Endodermal cell (in vitro differentiated cells): ENCODE measurements around the gene ETV6. TPM values are rescaled to one million over a fixed set of nuclear protein-coding genes. Genes with fewer than 3 reads are reported as not detected.

Experiments
- DNase-seq: peaks from one replicate; pipeline ENCODE4 v3.0.0-alpha.2; 2017
- H3K27ac ChIP-seq: 2 replicates; pipeline ENCODE4 v1.5.1; 2013; ENCODE audit warnings: mild to moderate bottlenecking, low read depth, low read length, moderate library complexity
- H3K27me3 ChIP-seq: 2 replicates; pipeline ENCODE4 v1.6.1; 2013; ENCODE audit warnings: mild to moderate bottlenecking, low read length, moderate library complexity; ENCODE audit not compliant: insufficient read depth, control insufficient read depth, poor library complexity, severe bottlenecking
- H3K36me3 ChIP-seq: 2 replicates; pipeline ENCODE4 v1.7.0; 2013; ENCODE audit warnings: mild to moderate bottlenecking, low read length, moderate library complexity; ENCODE audit not compliant: control insufficient read depth, insufficient read depth
- H3K4me1 ChIP-seq: one replicate; pipeline ENCODE4 v1.7.0; 2013; ENCODE audit warnings: low read length; ENCODE audit not compliant: control insufficient read depth, insufficient read depth
- H3K4me3 ChIP-seq: 2 replicates; pipeline ENCODE4 v1.5.1; 2013; ENCODE audit warnings: mild to moderate bottlenecking, low read length, moderate library complexity
- H3K9ac ChIP-seq: 2 replicates; pipeline ENCODE4 v1.6.1; 2013; ENCODE audit warnings: mild to moderate bottlenecking, low read length, moderate library complexity; ENCODE audit not compliant: poor library complexity, severe bottlenecking; ENCODE audit errors: extremely low read depth
- H3K9me3 ChIP-seq: 2 replicates; pipeline ENCODE4 v1.6.1; 2013; ENCODE audit warnings: mild to moderate bottlenecking, low read length, moderate library complexity; ENCODE audit not compliant: control insufficient read depth
- H3K27ac Mint-ChIP-seq: 2 replicates; pipeline ENCODE4 v1.8.0; 2020; ENCODE audit warnings: mixed read lengths
- H3K27me3 Mint-ChIP-seq: 2 replicates; pipeline ENCODE4 v1.8.0; 2021; ENCODE audit warnings: mild to moderate bottlenecking, mixed read lengths; ENCODE audit not compliant: insufficient read depth
- H3K36me3 Mint-ChIP-seq: 2 replicates; pipeline ENCODE4 v1.8.0; 2020; ENCODE audit warnings: low read depth, mixed read lengths
- H3K4me1 Mint-ChIP-seq: 2 replicates; pipeline ENCODE4 v1.8.0; 2020; ENCODE audit warnings: mixed read lengths
- H3K4me3 Mint-ChIP-seq: 2 replicates; pipeline ENCODE4 v1.8.0; 2020; ENCODE audit warnings: mild to moderate bottlenecking, moderate library complexity, mixed read lengths
- H3K9me3 Mint-ChIP-seq: 2 replicates; pipeline ENCODE4 v1.8.0; 2020; ENCODE audit warnings: mild to moderate bottlenecking, mixed read lengths
- WGBS, 2 experiments: methylation state at CpG; one replicate each; pipeline versions ENCODE4 v1.1.5 to v1.1.7; 2013; ENCODE audit warnings: missing lambda C conversion rate in 2 of 2, mixed read lengths in 1 of 2; ENCODE audit not compliant: insufficient coverage in 1 of 2, insufficient read length in 1 of 2; 5-methylcytosine and 5-hydroxymethylcytosine counted together
- total RNA-seq, 2 donors: library from RNA; stranded (reverse); fragmentation: NEBNext Ultra II Directional in 1 of 2; extraction: Animal tissue kit (Norgen Biotek cat#: 25700) in 1 of 2; gene quantifications; 2 replicates in 1 of 2; 3 replicates in 1 of 2; pipeline ENCODE4 v1.2.1, GENCODE V29; 2021
- TF ChIP-seq, protein P1 (sequence below): fragments of 200-600 bp; sonication (generic); conservative IDR thresholded peaks from 2 replicates; pipeline ENCODE4 v1.5.0; 2021; ENCODE audit warnings: antibody characterized with exemption, mild to moderate bottlenecking

Gene ETV6
- total RNA-seq, 2 donors from 2014 or later = 9.3 to 22.1 TPM

DNA sequence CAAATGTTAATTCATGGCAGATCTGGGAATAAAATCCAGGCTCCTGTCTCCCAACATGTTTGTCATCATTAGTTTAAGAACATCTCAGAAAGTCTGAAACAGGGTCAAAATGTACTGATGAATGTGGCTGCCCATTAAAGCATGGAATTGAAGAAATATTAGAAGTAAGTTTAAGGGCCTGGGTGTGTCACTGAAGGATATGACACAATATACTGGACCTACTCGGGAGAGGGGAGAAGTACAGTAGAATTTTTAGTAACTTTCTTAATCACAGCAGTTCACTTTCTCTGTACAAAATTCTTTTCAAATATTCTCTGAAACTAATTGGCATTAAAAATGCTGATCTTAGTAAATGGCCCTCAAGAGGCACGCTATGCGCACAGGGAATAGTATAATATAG is 185.5 kb downstream of the ETV6 start:
- Histone ChIP-seq H3K4me3 (no peak overlapping the region), H3K36me3 (no peaks in the 10 kb centered on the region), H3K4me1 (peaks cover 4% of the 10 kb centered on the region), H3K27me3 (no peaks in the 10 kb centered on the region), H3K9me3 (no peaks in the 10 kb centered on the region), H3K9ac (no peak overlapping the region), H3K27ac (no peak overlapping the region)
- Mint-ChIP-seq H3K9me3 (no peaks in the 10 kb centered on the region), H3K36me3 (peaks cover 5% of the 10 kb centered on the region), H3K4me3 (no peak overlapping the region), H3K27ac (no peak overlapping the region), H3K4me1 (peaks cover 11% of the 10 kb centered on the region), H3K27me3 (no peaks in the 10 kb centered on the region)
- WGBS, 2 experiments = 100% methylated on average over 3 of the region's 3 CpGs; no CpG with 5 or more reads in 1 of the 2 experiments
- DNase-seq = no peak
- TF ChIP-seq, protein P1, sequence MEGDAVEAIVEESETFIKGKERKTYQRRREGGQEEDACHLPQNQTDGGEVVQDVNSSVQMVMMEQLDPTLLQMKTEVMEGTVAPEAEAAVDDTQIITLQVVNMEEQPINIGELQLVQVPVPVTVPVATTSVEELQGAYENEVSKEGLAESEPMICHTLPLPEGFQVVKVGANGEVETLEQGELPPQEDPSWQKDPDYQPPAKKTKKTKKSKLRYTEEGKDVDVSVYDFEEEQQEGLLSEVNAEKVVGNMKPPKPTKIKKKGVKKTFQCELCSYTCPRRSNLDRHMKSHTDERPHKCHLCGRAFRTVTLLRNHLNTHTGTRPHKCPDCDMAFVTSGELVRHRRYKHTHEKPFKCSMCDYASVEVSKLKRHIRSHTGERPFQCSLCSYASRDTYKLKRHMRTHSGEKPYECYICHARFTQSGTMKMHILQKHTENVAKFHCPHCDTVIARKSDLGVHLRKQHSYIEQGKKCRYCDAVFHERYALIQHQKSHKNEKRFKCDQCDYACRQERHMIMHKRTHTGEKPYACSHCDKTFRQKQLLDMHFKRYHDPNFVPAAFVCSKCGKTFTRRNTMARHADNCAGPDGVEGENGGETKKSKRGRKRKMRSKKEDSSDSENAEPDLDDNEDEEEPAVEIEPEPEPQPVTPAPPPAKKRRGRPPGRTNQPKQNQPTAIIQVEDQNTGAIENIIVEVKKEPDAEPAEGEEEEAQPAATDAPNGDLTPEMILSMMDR = no peak

DNA sequence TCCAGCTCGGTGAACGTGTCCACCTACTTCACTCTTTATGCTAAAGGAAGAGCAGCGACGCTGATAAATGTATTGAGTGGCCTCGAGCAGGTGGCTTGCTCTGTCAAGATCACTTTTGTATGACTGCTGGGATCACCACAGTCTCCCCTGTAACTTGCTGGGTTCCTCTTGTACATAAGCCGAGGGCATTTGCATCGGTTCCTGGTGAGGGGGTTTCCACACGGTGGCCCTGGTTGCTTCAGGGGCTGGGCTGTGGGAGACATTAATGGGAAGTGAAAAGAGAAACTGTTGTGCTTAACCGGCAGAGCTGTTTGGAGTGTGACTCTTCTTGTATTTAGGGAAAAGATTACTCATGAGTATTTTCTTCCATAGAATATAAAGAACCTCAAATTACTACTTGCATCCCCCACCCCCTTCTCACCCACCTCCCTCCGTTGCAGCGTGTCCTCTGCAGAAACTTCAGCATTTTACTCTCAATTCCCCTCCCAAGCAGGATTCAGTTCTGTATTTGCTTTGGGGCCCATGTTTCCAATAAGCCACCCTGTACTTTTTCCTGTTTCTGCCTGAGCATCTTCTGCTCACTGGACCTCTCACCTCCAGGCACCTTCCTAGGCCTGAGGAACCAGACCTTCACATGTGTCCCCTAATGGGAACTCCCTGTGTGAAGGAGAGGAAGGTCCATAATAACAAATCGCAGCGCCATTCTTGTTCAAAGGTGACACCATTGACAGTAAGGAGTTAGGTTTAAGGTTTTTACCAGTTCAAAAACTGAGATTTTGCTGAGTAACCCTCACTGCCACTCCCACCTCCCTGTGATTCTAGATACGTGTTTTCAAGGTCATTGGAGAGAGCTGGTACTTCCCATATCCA is 187.0 kb downstream of the ETV6 start:
- Mint-ChIP-seq H3K4me3 (no peak overlapping the region), H3K27ac (no peak overlapping the region), H3K27me3 (no peaks in the 10 kb centered on the region), H3K36me3 (peaks cover 17% of the 10 kb centered on the region), H3K4me1 (peaks cover 11% of the 10 kb centered on the region), H3K9me3 (no peaks in the 10 kb centered on the region)
- Histone ChIP-seq H3K9me3 (no peaks in the 10 kb centered on the region), H3K27ac (no peak overlapping the region), H3K4me1 (peaks cover 4% of the 10 kb centered on the region), H3K4me3 (no peak overlapping the region), H3K9ac (no peak overlapping the region), H3K27me3 (no peaks in the 10 kb centered on the region), H3K36me3 (peaks cover 6% of the 10 kb centered on the region)
- DNase-seq = peak; percentile 44
- TF ChIP-seq, protein P1 = no peak
- 91 to 99% methylated on average over 9 to 14 of the region's 14 CpGs for WGBS, 2 experiments

DNA sequence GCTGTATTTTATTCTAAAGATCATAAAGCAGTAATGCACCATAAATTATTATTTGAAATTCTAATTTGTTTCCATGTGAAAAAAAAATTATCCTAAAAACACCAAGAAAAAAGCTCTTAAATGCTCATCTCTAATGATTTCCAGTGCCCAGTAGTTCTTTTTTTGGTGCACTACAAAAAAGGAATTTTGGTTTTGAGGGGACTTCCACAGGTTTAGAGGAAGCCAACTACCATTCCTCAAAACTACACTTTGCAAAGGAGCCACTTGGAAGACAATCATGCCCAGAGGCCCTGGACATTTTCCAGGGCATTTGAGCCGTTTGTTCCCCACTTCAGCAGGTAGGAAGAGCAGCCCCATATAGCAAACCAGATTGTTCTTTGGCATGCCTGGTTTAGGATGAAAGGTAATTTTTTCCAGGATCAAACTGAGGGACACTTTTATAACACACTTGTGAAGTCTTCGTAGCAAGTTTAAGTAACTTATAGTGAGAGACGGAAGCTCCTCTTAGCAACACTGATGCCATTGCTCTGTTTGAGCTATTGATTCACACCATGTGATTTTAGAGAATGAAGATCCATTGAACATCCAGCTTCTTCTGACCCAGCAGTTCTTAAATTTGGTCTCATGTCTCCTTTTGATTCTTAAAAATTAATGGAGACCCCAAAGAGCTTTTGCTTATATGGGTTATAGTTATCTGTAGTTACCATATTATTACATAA is 187.9 kb downstream of the ETV6 start:
- Histone ChIP-seq H3K9ac (no peak overlapping the region), H3K27me3 (no peaks in the 10 kb centered on the region), H3K4me3 (no peak overlapping the region), H3K36me3 (peaks cover 6% of the 10 kb centered on the region), H3K27ac (no peak overlapping the region), H3K9me3 (no peaks in the 10 kb centered on the region), H3K4me1 (no peaks in the 10 kb centered on the region)
- peak; percentile 14 for DNase-seq
- Mint-ChIP-seq H3K4me1 (peaks cover 4% of the 10 kb centered on the region), H3K36me3 (peaks cover 22% of the 10 kb centered on the region), H3K9me3 (no peaks in the 10 kb centered on the region), H3K4me3 (no peak overlapping the region), H3K27me3 (no peaks in the 10 kb centered on the region), H3K27ac (no peak overlapping the region)
- TF ChIP-seq, protein P1 = no peak
- WGBS, 2 experiments = 88 to 95% methylated on average over 3 of the region's 3 CpGs
